ENCODE data around the gene SHROOM2. TPM values are rescaled to one million over a fixed set of nuclear protein-coding genes. Genes with fewer than 3 reads are reported as not detected.

Gene SHROOM2
- total RNA-seq, 4 donors from 2014 or later = 0.67 to 2.3 (median 1.6) TPM

DNA sequence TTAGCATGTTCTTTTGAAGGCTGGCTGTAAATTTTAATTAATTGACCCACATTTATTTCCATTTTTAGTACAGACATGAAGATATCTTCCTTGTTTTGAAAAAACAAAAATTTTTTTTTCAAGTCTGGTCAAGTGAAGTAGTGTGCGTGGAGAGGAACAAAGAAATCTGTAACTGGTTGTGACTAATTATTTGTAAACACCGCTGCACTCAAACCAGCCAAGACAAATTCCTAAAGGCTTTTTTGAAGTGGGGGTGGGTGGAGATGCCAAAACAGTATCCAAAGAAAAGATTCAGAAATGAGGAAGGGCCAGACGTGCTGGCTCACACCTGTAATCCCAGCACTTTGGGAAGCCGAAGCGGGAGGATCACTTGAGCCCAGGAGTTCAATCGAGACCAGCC, 88.3 kb downstream of the SHROOM2 start:
- WGBS, 2 donors (ENCODE audit: low coverage in 1 of 2) = 73 to 75% methylated on average over 2 to 5 of the region's 6 CpGs
- no peak overlapping the region for H3K4me3 ChIP-seq

DNA sequence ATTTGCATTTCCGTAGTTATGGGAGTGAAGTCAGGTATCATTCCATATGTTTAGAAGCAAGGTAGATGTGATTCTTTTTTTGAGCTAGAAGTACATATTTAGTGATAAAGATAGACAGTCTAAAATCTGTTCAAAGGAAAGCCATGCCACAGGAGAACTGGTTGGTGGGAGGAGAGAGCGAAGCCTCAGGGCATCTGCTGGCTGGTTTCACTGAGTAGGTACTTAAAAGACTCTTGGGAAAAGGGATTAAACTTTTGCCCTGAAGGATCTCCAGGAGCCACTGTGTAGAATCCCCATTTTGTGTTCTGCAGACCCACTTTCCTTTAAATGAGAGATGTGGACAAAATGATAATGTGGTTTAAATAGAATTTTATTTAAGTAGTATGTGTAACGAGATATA, 89.6 kb downstream of the SHROOM2 start:
- WGBS, 2 donors (ENCODE audit: low coverage in 1 of 2) = 72 to 93% methylated on average over 2 of the region's 3 CpGs
- no peak for ATAC-seq
- TF ChIP-seq POLR2AphosphoS5 (IDR thresholded peaks at IDR 0.05) (no peak), EP300 (IDR thresholded peaks at IDR 0.05) (no peak), POLR2A (IDR thresholded peaks at IDR 0.05) (no peak)
- TF ChIP-seq, protein P1, sequence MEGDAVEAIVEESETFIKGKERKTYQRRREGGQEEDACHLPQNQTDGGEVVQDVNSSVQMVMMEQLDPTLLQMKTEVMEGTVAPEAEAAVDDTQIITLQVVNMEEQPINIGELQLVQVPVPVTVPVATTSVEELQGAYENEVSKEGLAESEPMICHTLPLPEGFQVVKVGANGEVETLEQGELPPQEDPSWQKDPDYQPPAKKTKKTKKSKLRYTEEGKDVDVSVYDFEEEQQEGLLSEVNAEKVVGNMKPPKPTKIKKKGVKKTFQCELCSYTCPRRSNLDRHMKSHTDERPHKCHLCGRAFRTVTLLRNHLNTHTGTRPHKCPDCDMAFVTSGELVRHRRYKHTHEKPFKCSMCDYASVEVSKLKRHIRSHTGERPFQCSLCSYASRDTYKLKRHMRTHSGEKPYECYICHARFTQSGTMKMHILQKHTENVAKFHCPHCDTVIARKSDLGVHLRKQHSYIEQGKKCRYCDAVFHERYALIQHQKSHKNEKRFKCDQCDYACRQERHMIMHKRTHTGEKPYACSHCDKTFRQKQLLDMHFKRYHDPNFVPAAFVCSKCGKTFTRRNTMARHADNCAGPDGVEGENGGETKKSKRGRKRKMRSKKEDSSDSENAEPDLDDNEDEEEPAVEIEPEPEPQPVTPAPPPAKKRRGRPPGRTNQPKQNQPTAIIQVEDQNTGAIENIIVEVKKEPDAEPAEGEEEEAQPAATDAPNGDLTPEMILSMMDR (IDR thresholded peaks at IDR 0.05) = no peak

More for the DNA sequence above, 88.3 kb downstream of the SHROOM2 start:
- ATAC-seq = no peak
- H3K27ac ChIP-seq = no peak overlapping the region
- no peak for TF ChIP-seq POLR2A (IDR thresholded peaks at IDR 0.05)
- TF ChIP-seq POLR2AphosphoS5 (IDR thresholded peaks at IDR 0.05) = no peak
- TF ChIP-seq, protein P1 (IDR thresholded peaks at IDR 0.05) = no peak
- no peak for TF ChIP-seq EP300 (IDR thresholded peaks at IDR 0.05)
- H3K9me3 ChIP-seq = no peaks in the 10 kb centered on the region
- H3K36me3 ChIP-seq = no peaks in the 10 kb centered on the region
- H3K27me3 ChIP-seq = no peaks in the 10 kb centered on the region
- H3K4me1 ChIP-seq = no peaks in the 10 kb centered on the region

GRCh38 chrX:9876201-9876600, 90.0 kb downstream of the SHROOM2 start:
- Histone ChIP-seq H3K36me3 (no peaks in the 10 kb centered on the region), H3K4me1 (no peaks in the 10 kb centered on the region), H3K9me3 (no peaks in the 10 kb centered on the region), H3K27me3 (no peaks in the 10 kb centered on the region), H3K4me3 (no peak overlapping the region), H3K27ac (no peak overlapping the region)
- TF ChIP-seq, protein P1 (IDR thresholded peaks at IDR 0.05) = no peak
- TF ChIP-seq EP300 (IDR thresholded peaks at IDR 0.05) (no peak), POLR2AphosphoS5 (IDR thresholded peaks at IDR 0.05) (no peak), POLR2A (IDR thresholded peaks at IDR 0.05) (no peak)
- ATAC-seq = no peak
- 68 to 82% methylated on average over 3 to 4 of the region's 4 CpGs for WGBS, 2 donors (ENCODE audit: low coverage in 1 of 2)

More for the DNA sequence above, 89.6 kb downstream of the SHROOM2 start:
- no peak overlapping the region for H3K4me3 ChIP-seq
- H3K36me3 ChIP-seq = no peaks in the 10 kb centered on the region
- no peaks in the 10 kb centered on the region for H3K9me3 ChIP-seq
- H3K4me1 ChIP-seq = no peaks in the 10 kb centered on the region
- H3K27me3 ChIP-seq = no peaks in the 10 kb centered on the region
- H3K27ac ChIP-seq = no peak overlapping the region

DNA sequence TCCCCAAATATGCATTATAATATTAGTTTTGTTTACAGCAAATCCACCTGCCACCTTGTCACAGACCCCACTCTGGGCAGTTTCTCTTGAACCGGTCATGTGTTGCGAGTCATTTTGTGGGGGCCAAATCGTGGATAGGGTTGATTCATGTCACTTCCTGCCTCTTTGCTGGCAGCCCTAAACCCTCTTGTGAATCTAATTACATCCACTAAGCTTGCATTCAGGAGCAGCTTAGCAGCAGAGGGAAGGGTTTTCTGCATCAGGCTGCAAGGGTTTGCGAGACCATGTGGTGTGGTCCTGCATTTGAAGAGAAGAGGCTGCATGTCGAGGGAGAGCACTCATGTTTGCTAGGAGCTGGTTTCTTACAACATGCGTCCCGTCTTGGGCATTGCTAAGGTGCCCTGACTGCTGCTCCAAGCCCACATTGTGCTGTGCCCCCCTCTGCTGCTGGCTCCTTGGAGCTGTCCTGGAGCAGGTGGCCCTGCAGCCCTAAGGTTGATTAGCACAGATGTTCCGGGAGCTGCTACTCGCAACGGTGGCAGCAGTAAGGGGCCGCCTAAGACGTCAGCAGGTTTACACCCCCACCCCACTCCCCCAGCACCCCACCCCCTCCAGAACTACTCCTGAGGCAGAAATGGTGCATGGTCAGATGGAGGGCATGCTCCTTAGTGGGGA, 92.1 kb downstream of the SHROOM2 start:
- ATAC-seq = no peak
- Histone ChIP-seq H3K27me3 (no peaks in the 10 kb centered on the region), H3K4me3 (no peak overlapping the region), H3K27ac (no peak overlapping the region), H3K4me1 (no peaks in the 10 kb centered on the region), H3K9me3 (no peaks in the 10 kb centered on the region), H3K36me3 (no peaks in the 10 kb centered on the region)
- TF ChIP-seq POLR2AphosphoS5 (IDR thresholded peaks at IDR 0.05) = no peak
- no peak for TF ChIP-seq EP300 (IDR thresholded peaks at IDR 0.05)
- TF ChIP-seq, protein P1 (IDR thresholded peaks at IDR 0.05) = no peak
- TF ChIP-seq POLR2A (IDR thresholded peaks at IDR 0.05) = no peak
- WGBS, 2 donors (ENCODE audit: low coverage in 1 of 2) = 13 to 48% methylated on average over 3 to 5 of the region's 12 CpGs

- ATAC-seq = no peak
These were observed 94.0 kb downstream of the SHROOM2 start for GRCh38 chrX:9880237-9880636.

More at GRCh38 chrX:9880237-9880636, 94.0 kb downstream of the SHROOM2 start:
- TF ChIP-seq, protein P1 (IDR thresholded peaks at IDR 0.05) = no peak
- TF ChIP-seq POLR2A (IDR thresholded peaks at IDR 0.05) (no peak), POLR2AphosphoS5 (IDR thresholded peaks at IDR 0.05) (no peak), EP300 (IDR thresholded peaks at IDR 0.05) (no peak)
- H3K4me1 ChIP-seq = no peaks in the 10 kb centered on the region
- no peak overlapping the region for H3K4me3 ChIP-seq
- WGBS, 2 donors (ENCODE audit: low coverage in 1 of 2) = 60 to 100% methylated on average over 1 to 2 of the region's 13 CpGs
- no peaks in the 10 kb centered on the region for H3K9me3 ChIP-seq
- no peak overlapping the region for H3K27ac ChIP-seq
- no peaks in the 10 kb centered on the region for H3K36me3 ChIP-seq
- H3K27me3 ChIP-seq = no peaks in the 10 kb centered on the region

Data from gastroesophageal sphincter (tissue), 4 donors.